HG03039 (cell line): ENCODE results near the gene ILRUN.
"Not testable (repeated sequence)": the region's sequence is repeated elsewhere in the genome, so short reads cannot be mapped to it uniquely, and the experiment has no call there.

Experiments used
- ATAC-seq: cut with Tn5 transposase; IDR thresholded peaks from one replicate; pipeline ENCODE4 v1.9.1; 2021; ENCODE audit warnings: mild to moderate bottlenecking, moderate library complexity; ENCODE audit not compliant: unreplicated experiment

Gene ILRUN

DNA sequence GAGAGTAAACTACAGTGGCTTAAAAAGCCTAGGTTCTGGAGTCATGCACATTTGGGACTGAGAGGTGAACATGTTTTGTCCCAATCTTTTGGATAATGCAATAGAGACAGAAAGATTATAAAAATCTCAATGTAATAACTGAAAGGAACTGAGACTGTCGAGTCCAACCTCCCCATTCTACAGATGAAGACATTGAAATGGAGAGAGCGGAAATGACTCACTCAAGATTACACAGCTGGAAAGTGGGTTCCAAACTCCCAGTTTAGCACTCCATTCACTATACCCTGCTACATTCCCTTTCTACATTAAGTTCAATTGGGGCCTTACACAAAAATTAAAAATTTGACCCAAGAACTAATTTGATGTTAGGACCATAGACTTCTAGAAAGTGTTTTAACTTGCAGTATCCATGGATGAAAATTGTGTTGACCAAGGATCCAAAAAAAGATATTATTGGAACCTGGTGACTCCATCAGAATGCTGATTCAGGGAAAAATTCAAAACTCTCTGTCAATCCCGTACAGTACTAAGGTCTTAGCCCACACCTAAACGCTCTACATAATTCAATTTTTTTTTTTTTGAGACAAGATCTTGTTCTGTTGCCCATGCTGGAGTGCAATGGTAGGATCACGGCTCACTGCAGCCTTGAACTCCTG lies 1.5 kb upstream of the ILRUN start:
- no peak for ATAC-seq

DNA sequence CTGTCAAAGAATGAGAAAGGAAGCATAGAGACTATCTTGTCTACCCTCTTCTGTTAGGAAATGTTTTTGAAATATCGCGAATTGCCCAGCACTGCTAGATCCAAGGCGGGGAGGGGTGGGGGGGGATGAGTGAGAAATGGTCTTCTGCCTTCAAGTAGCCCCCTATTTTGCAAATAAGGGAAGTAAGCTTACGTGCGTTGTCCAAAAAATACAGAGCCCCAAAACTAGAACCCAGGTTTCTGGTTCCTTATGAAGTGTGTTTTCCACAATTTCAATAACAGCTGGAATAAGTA lies 923 bp upstream of the ILRUN start:
- no peak for ATAC-seq

DNA sequence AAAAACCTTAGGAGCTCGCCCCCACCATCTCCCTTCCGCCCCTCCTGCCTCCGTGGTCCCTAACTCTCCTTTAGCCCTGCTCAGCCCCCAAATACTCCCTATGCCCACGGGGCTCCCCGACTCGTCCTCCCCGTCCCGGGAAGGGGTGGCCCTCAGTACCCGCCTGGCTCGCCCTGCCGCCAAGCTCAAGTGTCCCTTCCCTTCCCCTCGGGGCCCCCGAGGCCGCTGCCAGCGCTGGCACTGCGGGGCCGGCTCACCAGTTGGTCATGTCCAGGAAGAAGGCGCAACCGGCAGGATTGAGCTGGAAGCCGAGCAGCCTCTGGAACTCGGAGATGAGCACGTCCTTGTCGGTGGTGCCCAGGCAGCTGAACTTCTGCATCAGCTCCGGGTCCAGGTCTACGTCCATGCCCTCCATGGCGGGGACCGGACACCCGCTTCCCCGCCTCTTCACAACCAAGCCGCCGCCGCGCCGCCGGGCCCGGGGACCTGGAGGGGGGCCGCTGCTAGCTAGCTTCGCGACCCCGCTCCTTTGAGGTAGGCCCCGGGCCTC lies 303 bp downstream of the ILRUN start:
- ATAC-seq = peak; percentile 11

DNA sequence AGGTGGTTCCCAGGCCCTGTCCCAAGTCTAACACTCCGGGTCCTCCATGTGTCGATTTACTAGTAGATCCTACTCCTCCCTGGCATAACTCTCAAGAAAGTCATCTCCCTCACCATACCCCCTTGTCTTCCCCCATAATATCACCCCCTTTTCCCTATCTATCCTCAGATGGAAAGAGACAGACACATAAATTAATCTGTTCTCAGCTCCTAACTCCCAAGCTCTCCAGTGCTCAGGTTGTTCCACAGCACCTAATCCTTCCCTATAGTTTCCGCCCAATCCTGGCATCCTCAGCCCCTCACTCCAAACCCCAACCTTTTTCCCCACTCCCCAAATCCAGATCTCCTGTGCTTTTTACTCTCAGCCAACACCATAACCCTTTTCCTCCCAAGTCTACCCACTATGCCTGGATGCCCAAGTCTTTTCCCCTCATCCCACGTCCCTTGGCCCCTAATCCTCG lies 808 bp downstream of the ILRUN start:
- ATAC-seq = no peak

- ATAC-seq = no peak
These were observed 4.3 kb downstream of the ILRUN start for GRCh38 chr6:34692280-34692679.

GRCh38 chr6:34689742-34690141 lies 6.8 kb downstream of the ILRUN start:
- ATAC-seq = no peak

DNA sequence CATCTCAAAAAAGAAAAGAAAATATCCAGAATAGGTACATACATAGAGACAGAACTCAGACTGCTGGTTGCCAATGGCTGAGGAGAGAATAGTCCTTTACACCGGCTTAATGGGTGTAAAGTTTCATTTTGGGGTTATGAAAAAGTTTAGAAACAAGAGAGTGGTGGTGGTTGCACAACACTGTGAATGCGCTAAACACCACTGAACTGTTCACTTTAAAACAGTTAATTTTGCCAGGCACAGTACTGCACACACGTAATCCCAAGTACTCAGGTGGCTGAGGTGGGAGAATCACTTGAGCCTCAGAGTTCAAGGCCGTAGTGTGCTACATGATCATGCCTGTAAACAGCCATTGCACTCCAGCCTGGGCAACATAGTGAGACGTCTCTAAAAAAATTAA lies 7.6 kb downstream of the ILRUN start:
- no peak for ATAC-seq

- ATAC-seq = no peak
These were observed 11.6 kb downstream of the ILRUN start for GRCh38 chr6:34684919-34685318.

- ATAC-seq = no peak
These were observed 12.2 kb downstream of the ILRUN start for GRCh38 chr6:34684364-34684763.

GRCh38 chr6:34680802-34681515 lies 15.6 kb downstream of the ILRUN start:
- ATAC-seq = no peak

DNA sequence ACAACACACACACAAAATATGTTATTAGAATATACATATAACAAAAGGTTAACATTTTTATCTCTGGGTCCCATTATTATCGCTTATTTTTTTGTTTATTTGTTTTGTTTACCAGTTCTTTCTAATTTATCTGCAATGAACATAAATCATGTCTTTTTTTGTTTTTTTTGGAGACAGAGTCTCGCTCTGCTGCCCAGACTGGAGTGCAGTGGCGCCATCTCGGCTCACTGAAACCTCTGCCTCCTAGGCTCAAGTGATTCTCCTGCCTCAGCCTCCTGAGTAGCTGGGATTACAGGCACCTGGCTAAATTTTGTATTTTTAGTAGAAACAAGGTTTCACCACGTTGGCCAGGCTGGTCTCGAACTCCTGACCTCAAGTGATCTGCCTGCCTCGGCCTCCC lies 16.3 kb downstream of the ILRUN start:
- not testable (repeated sequence) for ATAC-seq

DNA sequence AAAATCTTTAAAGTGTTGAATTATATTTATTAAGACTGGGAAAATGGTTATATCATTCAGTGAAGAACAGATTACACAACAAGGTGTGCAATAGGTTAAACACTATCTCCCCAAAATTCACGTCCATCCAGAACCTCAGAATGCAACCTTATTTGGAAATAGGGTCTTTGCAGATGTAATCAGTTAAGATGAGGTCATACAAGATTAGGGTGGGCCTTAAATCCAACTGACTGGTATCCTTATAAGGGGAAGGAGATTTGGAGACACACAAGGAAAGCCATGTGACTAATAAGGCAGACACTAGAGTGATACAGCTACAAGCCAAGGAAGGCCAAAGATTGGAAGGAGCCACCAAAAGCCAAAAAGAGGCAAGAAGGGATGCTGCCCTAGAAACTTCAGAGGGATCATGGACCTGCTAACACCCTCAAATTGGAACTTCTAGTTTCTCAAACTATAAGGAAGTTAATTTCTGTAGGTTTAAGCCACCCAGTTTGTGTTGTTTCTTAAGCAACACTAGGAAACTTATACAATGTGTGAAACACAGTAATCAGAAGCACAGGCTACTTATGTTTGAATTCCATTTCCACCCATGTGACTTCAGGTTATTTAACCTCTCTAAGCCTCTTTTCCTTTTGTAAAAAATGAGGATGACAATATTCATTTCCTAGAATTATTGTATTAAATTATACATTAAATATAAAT lies 16.9 kb downstream of the ILRUN start:
- no peak for ATAC-seq

DNA sequence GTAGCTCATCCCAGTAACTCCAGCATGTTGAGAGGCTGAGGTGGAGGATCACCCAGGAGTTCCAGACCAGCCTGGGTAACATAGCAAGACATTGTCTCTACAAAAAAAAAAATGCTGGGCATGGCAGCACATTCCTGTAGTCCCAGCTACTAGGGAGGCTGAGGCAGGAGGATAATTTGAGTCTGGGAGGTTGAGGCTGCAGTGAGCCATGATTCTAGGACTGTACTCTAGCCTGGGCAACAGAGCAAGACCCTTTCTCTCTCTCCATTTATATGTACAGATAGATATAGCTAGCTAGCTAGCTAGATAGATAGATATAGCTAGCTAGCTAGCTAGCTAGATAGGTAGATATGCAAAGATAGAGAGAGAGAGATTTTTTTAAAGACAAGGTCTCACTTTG lies 20.4 kb downstream of the ILRUN start:
- no peak for ATAC-seq

GRCh38 chr6:34674930-34675329 lies 21.6 kb downstream of the ILRUN start:
- ATAC-seq = not testable (repeated sequence)

GRCh38 chr6:34674268-34674639 lies 22.3 kb downstream of the ILRUN start:
- no peak for ATAC-seq

DNA sequence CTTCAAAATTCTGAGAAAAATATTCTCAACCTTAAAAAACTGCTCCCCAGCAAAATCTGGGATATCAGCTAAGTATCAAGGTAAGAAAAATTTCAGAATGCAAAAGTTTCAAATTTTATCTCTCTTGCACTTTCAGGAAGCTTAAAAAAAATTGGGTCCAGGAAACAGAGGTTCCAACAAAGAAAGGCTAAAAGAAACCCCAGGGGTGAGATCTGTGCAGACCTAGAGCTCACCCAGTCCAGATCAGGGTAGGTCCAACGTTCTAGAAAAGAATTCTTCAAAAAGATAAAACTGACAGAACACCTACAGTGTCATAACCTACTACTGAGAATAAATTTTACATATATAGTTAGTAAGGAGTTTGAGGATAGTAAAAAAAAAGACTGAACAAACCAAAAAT lies 23.5 kb downstream of the ILRUN start:
- ATAC-seq = no peak

DNA sequence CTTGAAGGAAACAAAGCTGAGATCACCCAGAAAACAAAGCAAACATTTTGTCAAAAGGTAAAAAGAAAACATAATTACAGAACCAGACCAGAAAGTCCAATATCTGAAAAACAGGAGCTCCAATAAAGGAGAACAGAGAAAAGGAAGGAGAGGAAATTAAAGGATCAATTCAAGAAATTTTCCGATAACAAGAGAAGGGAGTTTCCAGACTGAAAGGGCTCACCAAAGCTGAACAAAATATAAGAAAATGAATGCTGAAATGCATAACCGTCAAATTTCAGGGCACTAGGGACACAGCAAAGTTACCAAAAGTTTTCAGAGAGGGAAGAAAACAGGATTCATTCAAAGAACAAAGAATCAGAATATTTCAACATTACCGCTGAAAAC lies 23.9 kb downstream of the ILRUN start:
- no peak for ATAC-seq

DNA sequence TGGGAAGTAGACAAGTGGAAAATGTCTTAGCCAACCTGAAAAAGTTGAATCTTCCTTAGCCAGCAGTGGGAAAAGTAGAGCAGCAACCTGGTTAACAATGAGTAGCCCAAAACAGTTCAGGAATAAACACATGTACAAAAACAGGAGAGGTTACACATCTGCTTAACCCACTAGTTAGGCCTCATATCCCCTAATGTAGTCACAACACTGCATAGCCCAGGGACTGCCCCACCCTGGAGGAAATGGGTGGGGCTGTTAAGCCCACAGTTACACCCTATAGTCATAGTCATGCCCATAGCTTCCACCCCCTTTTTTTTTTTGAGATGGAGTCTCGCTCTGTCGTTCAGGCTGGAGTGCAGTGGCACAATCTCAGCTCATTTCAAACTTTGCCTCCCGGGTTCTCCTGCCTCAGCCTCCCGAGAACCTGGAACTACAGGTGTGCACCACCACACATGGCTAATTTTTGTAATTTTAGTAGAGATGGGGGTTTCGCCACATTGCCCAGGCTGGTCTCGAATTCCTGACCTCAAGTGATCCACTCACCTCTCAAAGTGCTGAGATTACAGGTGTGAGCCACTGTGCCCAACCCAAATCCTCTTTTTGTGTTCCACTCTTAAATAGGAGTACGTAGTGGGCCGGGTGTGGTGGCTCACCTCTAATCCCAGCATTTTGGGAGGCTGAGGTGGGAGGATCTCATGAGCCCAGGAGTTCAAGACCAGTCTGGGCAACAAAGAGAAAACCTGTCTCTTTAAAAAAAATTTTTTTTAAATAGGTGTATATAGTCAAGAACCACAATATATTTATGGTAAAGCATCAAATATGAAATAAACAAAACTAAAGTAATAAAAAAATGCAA lies 24.5 kb downstream of the ILRUN start:
- peak; percentile 57 for ATAC-seq

GRCh38 chr6:34671367-34671766 lies 25.2 kb downstream of the ILRUN start:
- ATAC-seq = no peak

- ATAC-seq = not testable (repeated sequence)
These were observed 27.8 kb downstream of the ILRUN start for GRCh38 chr6:34668799-34669198.
